ENCODE measurements around the gene GPR65. TPM values are rescaled to one million over a fixed set of nuclear protein-coding genes. Genes with fewer than 3 reads are reported as not detected.

GPR65 gene, protein sequence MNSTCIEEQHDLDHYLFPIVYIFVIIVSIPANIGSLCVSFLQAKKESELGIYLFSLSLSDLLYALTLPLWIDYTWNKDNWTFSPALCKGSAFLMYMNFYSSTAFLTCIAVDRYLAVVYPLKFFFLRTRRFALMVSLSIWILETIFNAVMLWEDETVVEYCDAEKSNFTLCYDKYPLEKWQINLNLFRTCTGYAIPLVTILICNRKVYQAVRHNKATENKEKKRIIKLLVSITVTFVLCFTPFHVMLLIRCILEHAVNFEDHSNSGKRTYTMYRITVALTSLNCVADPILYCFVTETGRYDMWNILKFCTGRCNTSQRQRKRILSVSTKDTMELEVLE
- not detected in 2 replicates for total RNA-seq

GRCh38 chr14:88005050-88005481 is at the start of gene GPR65:
GPR65 (plus strand) TSS chr14:88005135; CDS start chr14:88010848, 5,713 bp downstream.

DNA sequence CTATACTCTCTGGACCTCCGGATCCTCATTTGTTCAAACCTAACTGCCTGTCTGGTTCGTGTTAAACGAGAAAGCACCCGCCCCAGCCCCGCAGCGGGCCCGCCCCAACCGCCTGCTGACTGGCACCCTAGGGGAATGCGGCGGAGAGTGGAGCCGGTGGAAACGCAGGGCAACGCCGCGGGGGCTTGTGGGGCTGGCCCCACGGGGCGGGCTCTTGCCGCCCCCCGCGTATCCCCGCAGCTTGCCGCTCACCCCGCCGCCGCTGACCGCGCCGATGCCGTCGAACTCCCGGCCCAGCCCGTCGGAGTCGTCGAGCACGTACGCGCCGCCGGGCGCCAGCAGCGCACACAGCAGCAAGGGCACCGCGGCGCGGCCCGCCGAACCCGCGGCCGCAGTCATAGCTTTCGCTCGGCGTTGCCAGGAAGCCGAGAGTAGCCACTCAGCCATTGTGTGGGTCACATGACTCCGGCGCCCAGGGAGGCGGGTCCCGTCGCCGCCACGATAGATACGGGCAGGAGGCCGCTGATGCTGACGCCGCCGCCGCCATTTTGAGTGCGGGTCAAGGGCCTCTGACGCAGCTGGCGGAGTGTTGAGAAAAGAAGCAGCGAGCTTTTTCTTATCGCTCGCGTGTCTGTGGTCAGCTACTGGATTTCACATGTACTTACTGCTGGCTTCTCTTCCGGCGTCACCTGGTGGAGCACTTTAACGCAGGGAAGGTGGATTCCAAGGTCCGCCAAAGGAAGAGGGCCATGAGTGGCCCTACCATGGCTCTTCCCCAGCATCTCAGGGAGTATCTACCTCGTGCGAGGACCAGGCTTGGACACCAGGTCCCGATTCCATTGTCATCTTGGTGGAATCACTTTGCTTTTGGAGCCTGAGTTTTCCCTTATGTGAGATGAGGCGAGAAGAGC is 12.0 kb upstream of the GPR65 start, which contains the start of gene GALC:
Gene GALC, minus strand, starts transcription at position 465 of the 911 bp plus-strand sequence. Its CDS starts 18 bp downstream, at position 447.

Small RNAs within 50 kb of the gene (small RNA-seq; reads per million reads assigned to genes)
- gene RNU6-835P, result not detected

Other genes with a start within 250 kb of the GPR65 start
- gene GALC, start 12.0 kb upstream of the GPR65 start, total RNA-seq, result 15.0 and 19.2 TPM in 2 replicates

Data from articular chondrocyte of knee joint (primary cell).